ENCODE data around the gene MICAL3.

The MICAL3 gene

GRCh38 chr22:17864398-17865182 lies 159.8 kb downstream of the MICAL3 start:
- no peak for DNase-seq

GRCh38 chr22:17862646-17863181 lies 161.6 kb downstream of the MICAL3 start:
- no peak for DNase-seq

GRCh38 chr22:17861909-17862308 lies 162.5 kb downstream of the MICAL3 start:
- no peak for DNase-seq

GRCh38 chr22:17860220-17860965 lies 164.0 kb downstream of the MICAL3 start:
- DNase-seq: no peak

- DNase-seq: no peak
Observed at GRCh38 chr22:17858033-17858432, 166.3 kb downstream of the MICAL3 start.

- DNase-seq: no peak
Observed at GRCh38 chr22:17855572-17856290, 168.6 kb downstream of the MICAL3 start.

GRCh38 chr22:17853073-17853472 lies 171.3 kb downstream of the MICAL3 start:
- DNase-seq: no peak

- no peak for DNase-seq
Observed at GRCh38 chr22:17851759-17852158, 172.6 kb downstream of the MICAL3 start.

- DNase-seq: no peak
Observed at GRCh38 chr22:17847360-17848078, 176.8 kb downstream of the MICAL3 start.

- DNase-seq: no peak
Observed at GRCh38 chr22:17846326-17846992, 177.9 kb downstream of the MICAL3 start.

GRCh38 chr22:17845790-17846189 lies 178.6 kb downstream of the MICAL3 start:
- no peak for DNase-seq

- DNase-seq: no peak
Observed at GRCh38 chr22:17845327-17845726, 179.0 kb downstream of the MICAL3 start.

GRCh38 chr22:17844150-17844549 lies 180.2 kb downstream of the MICAL3 start:
- DNase-seq: no peak

- peak; percentile 34 for DNase-seq
Observed at GRCh38 chr22:17842386-17842785, 182.0 kb downstream of the MICAL3 start.

- DNase-seq: no peak
Observed at GRCh38 chr22:17841836-17842235, 182.5 kb downstream of the MICAL3 start.

- no peak for DNase-seq
Observed at GRCh38 chr22:17838180-17838865, 186.0 kb downstream of the MICAL3 start.

- no peak for DNase-seq
Observed at GRCh38 chr22:17836992-17837742, 187.2 kb downstream of the MICAL3 start.

GRCh38 chr22:17835256-17835655 lies 189.1 kb downstream of the MICAL3 start:
- DNase-seq: no peak

- no peak for DNase-seq
Observed at GRCh38 chr22:17833489-17833888, 190.9 kb downstream of the MICAL3 start.

GRCh38 chr22:17832665-17833064 lies 191.7 kb downstream of the MICAL3 start:
- no peak for DNase-seq
